Loucy (cell line): Measurements from ENCODE around the gene SUMF2.

Experiments
- H2AFZ ChIP-seq: fragments of 200-600 bp; sonication (generic); 2 replicates; pipeline ENCODE4 v1.6.0; 2016; ENCODE audit warnings: antibody characterized with exemption, mild to moderate bottlenecking, low read length, moderate library complexity
- H3F3A ChIP-seq: fragments of 200-600 bp; 2 replicates; pipeline ENCODE4 v1.6.0; 2016; ENCODE audit warnings: antibody characterized with exemption, low read depth, mild to moderate bottlenecking
- H3K27me3 ChIP-seq: fragments of 200-600 bp; sonication (generic); 2 replicates; pipeline ENCODE4 v1.6.1; 2014; ENCODE audit warnings: low read length, mild to moderate bottlenecking; ENCODE audit not compliant: insufficient read depth, poor library complexity, severe bottlenecking
- H3K36me3 ChIP-seq: fragments of 200-600 bp; sonication (generic); 2 replicates; pipeline ENCODE4 v1.6.1; 2016; ENCODE audit warnings: low read length; ENCODE audit not compliant: insufficient read depth
- H3K4me1 ChIP-seq: fragments of 200-600 bp; sonication (generic); 2 replicates; pipeline ENCODE4 v1.5.1; 2014; ENCODE audit warnings: low read length, mild to moderate bottlenecking; ENCODE audit not compliant: insufficient read depth, poor library complexity, severe bottlenecking
- H3K4me2 ChIP-seq: fragments of 200-600 bp; sonication (generic); 2 replicates; pipeline ENCODE4 v1.6.0; 2014; ENCODE audit warnings: antibody characterized with exemption, low read length, low read depth, mild to moderate bottlenecking; ENCODE audit not compliant: poor library complexity, severe bottlenecking
- H3K4me3 ChIP-seq: fragments of 200-600 bp; sonication (generic); 2 replicates; pipeline ENCODE4 v1.5.1; 2014; ENCODE audit warnings: low read length, mild to moderate bottlenecking, mixed read lengths; ENCODE audit not compliant: poor library complexity, severe bottlenecking
- H3K79me2 ChIP-seq: fragments of 200-600 bp; sonication (generic); 2 replicates; pipeline ENCODE4 v1.6.1; 2014; ENCODE audit warnings: low read length; ENCODE audit not compliant: insufficient read depth
- H3K9ac ChIP-seq: fragments of 200-600 bp; sonication (generic); 2 replicates; pipeline ENCODE4 v1.6.0; 2014; ENCODE audit warnings: mild to moderate bottlenecking, low read depth, low read length, moderate library complexity; ENCODE audit not compliant: poor library complexity, severe bottlenecking
- H3K9me2 ChIP-seq: fragments of 200-600 bp; sonication (generic); replicated peaks from 2 replicates; pipeline ENCODE4 v1.6.1; 2016; ENCODE audit warnings: low read depth, low read length, mixed read lengths
- H3K9me3 ChIP-seq: fragments of 200-600 bp; sonication (generic); 2 replicates; pipeline ENCODE4 v1.6.1; 2014; ENCODE audit warnings: mild to moderate bottlenecking, antibody characterized with exemption, low read length, low read depth; ENCODE audit not compliant: insufficient read depth
- H4K20me1 ChIP-seq: fragments of 200-600 bp; sonication (generic); 2 replicates; pipeline ENCODE4 v1.6.0; 2014; ENCODE audit warnings: antibody characterized with exemption, low read length, mild to moderate bottlenecking; ENCODE audit not compliant: insufficient read depth, poor library complexity, severe bottlenecking
- CTCF ChIP-seq: fragments of 200-600 bp; sonication (generic); conservative IDR thresholded peaks from 2 replicates; pipeline ENCODE4 v1.5.1; 2014; ENCODE audit warnings: mild to moderate bottlenecking, antibody characterized with exemption, low read length
- EZH2phosphoT487 ChIP-seq: fragments of 200-600 bp; IDR thresholded peaks from 2 replicates; pipeline ENCODE4 v1.6.1; 2018; ENCODE audit warnings: antibody characterized with exemption, mild to moderate bottlenecking, moderate library complexity, borderline replicate concordance

SUMF2 gene

DNA sequence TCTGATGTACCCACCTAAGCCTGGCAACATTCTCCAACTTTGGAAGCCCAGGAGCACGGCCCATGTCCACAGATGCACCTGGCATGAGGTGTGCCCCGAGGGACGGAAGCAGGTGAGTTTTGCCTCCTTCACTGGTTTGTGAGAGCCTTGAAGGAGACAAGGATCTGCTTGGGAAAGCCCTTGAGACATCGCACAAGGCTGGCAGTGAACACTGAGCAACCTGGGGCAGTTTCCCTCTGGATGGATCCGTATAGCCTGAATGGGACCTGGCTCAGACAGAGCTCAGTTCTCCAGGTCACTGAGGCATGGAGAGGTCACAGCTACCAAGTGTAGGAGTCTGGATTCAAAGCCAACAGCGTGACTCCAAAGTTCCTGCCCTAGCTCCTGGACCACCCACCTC lies 60.9 kb downstream of the SUMF2 start:
- no peak for TF ChIP-seq EZH2phosphoT487
- no peak for TF ChIP-seq CTCF
- no peaks in the 10 kb centered on the region for H3K4me1 ChIP-seq
- H3K9me2 ChIP-seq: no peaks in the 10 kb centered on the region
- H3K4me3 ChIP-seq: no peak overlapping the region
- H3K27me3 ChIP-seq: no peaks in the 10 kb centered on the region
- no peak overlapping the region for H2AFZ ChIP-seq
- H3K9me3 ChIP-seq: no peaks in the 10 kb centered on the region
- no peaks in the 10 kb centered on the region for H3K79me2 ChIP-seq
- no peak overlapping the region for H3K9ac ChIP-seq
- no peak overlapping the region for H3K4me2 ChIP-seq
- no peaks in the 10 kb centered on the region for H3K36me3 ChIP-seq
- H4K20me1 ChIP-seq: no peaks in the 10 kb centered on the region
- H3F3A ChIP-seq: no peaks in the 10 kb centered on the region

- no peak overlapping the region for H3K4me2 ChIP-seq
Measured at GRCh38 chr7:56125831-56126230, 61.7 kb downstream of the SUMF2 start.

DNA sequence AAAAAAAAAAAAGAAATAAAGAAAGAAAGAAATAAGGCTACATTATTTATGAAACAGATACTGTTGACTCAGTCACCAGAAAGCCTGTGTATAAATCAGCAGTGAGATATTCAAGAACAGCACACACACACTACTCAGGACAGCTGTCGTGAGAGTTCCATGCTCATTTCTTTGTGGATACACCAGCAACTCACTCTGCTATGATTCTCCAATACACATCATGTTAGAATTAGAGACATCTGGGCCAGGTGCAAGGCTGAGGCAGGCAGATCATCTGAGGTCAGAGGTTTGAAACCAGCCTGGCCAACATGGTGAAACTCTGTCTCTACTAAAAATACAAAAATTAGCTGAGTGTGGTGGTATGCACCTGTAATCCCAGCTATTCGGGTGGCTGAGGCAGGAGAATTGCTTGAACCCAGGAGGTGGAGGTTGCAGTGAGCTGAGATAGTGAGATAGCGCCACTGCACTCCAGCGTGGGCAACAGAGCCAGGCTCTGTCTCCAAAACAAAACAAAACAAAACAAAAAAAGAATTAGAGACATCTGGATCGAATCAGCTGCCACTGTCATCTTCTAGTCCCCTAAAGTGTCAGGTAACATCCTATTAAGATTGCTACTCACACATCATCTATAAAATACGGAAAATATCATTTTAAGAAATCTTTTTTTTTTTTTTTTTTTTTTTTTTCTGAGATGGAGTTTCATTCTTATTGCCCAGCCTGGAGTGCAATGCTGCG lies 63.3 kb downstream of the SUMF2 start:
- Histone ChIP-seq H3K79me2 (no peaks in the 10 kb centered on the region), H3F3A (no peaks in the 10 kb centered on the region), H3K36me3 (no peaks in the 10 kb centered on the region), H3K9me2 (no peaks in the 10 kb centered on the region), H2AFZ (no peak overlapping the region), H3K4me1 (no peaks in the 10 kb centered on the region), H3K4me2 (no peak overlapping the region), H4K20me1 (no peaks in the 10 kb centered on the region), H3K27me3 (no peaks in the 10 kb centered on the region), H3K4me3 (no peak overlapping the region), H3K9me3 (no peaks in the 10 kb centered on the region), H3K9ac (no peak overlapping the region)
- TF ChIP-seq EZH2phosphoT487 (no peak), CTCF (no peak)

More at GRCh38 chr7:56125831-56126230, 61.7 kb downstream of the SUMF2 start:
- H3K9me2 ChIP-seq: no peaks in the 10 kb centered on the region
- no peaks in the 10 kb centered on the region for H4K20me1 ChIP-seq
- H3K9ac ChIP-seq: no peak overlapping the region
- H3K79me2 ChIP-seq: no peaks in the 10 kb centered on the region
- no peaks in the 10 kb centered on the region for H3K4me1 ChIP-seq
- no peak overlapping the region for H2AFZ ChIP-seq
- H3F3A ChIP-seq: no peaks in the 10 kb centered on the region
- TF ChIP-seq CTCF: no peak
- TF ChIP-seq EZH2phosphoT487: no peak
- H3K36me3 ChIP-seq: no peaks in the 10 kb centered on the region
- H3K4me3 ChIP-seq: no peak overlapping the region
- no peaks in the 10 kb centered on the region for H3K9me3 ChIP-seq
- no peaks in the 10 kb centered on the region for H3K27me3 ChIP-seq
